CD14-positive monocyte (primary cell): ENCODE data around the gene CAMKK2. TPM values are rescaled to one million over a fixed set of nuclear protein-coding genes. Genes with fewer than 3 reads are reported as not detected.
A peak's percentile ranks its signal among the peaks of the same experiment; 100 is the strongest.
"Not testable (repeated sequence)": the region's sequence is repeated elsewhere in the genome, so short reads cannot be mapped to it uniquely, and the experiment has no call there.

Source experiments
- DNase-seq, 3 donors: peaks; one replicate each; pipeline ENCODE4 v3.0.0-alpha.2; 2011 to 2022
- H2AFZ ChIP-seq: 2 replicates; pipeline ENCODE4 v1.6.0; 2012; ENCODE audit warnings: mild to moderate bottlenecking, low read depth, low read length, inconsistent platforms; ENCODE audit not compliant: insufficient read depth, poor library complexity, severe bottlenecking
- H3K27ac ChIP-seq, 2 donors: 1 replicate in 1 of 2; 2 replicates in 1 of 2; pipeline ENCODE4 v1.5.1; 2012 to 2013; ENCODE audit warnings: low read length in 2 of 2, control low read depth in 1 of 2, inconsistent platforms in 1 of 2, low read depth in 1 of 2, mild to moderate bottlenecking in 1 of 2
- H3K27me3 ChIP-seq, 2 donors: one replicate each; pipeline versions ENCODE4 v1.6.0 to v1.6.1; 2011 to 2013; ENCODE audit warnings: low read length in 2 of 2; ENCODE audit not compliant: control insufficient read depth in 2 of 2, insufficient read depth in 2 of 2
- H3K36me3 ChIP-seq, 2 donors: replicated peaks in 1 of 2; 1 replicate in 1 of 2; 2 replicates in 1 of 2; pipeline versions ENCODE4 v1.5.1 to v1.6.1; 2012 to 2013; ENCODE audit warnings: low read length in 2 of 2, control low read depth in 1 of 2, inconsistent platforms in 1 of 2, mild to moderate bottlenecking in 1 of 2; ENCODE audit not compliant: insufficient read depth in 2 of 2, control insufficient read depth in 1 of 2
- H3K4me1 ChIP-seq, 2 donors: 1 replicate in 1 of 2; 2 replicates in 1 of 2; pipeline versions ENCODE4 v1.5.1 to v1.6.1; 2012 to 2013; ENCODE audit warnings: low read length in 2 of 2, control low read depth in 1 of 2, inconsistent platforms in 1 of 2, mild to moderate bottlenecking in 1 of 2, moderate library complexity in 1 of 2; ENCODE audit not compliant: insufficient read depth in 2 of 2, control insufficient read depth in 1 of 2
- H3K4me2 ChIP-seq: replicated peaks from 2 replicates; pipeline ENCODE3; 2012; ENCODE audit warnings: low read length, moderate library complexity, mild to moderate bottlenecking; ENCODE audit not compliant: poor library complexity, severe bottlenecking; ENCODE audit errors: extremely low read depth
- H3K4me3 ChIP-seq, 3 experiments: fragments of 200-600 bp in 1 of 3; sonication (generic) in 1 of 3; replicated peaks in 1 of 3; 1 replicate in 2 of 3; 2 replicates in 1 of 3; pipeline ENCODE4 v1.5.1; 2011 to 2013; ENCODE audit warnings: low read length in 3 of 3, mild to moderate bottlenecking in 3 of 3, control low read depth in 2 of 3, low read depth in 2 of 3, inconsistent platforms in 1 of 3, moderate library complexity in 1 of 3
- H3K79me2 ChIP-seq: 2 replicates; pipeline ENCODE4 v1.6.0; 2012; ENCODE audit warnings: mild to moderate bottlenecking, control low read depth, inconsistent platforms, low read length, moderate library complexity; ENCODE audit not compliant: insufficient read depth
- H3K9ac ChIP-seq: 2 replicates; pipeline ENCODE4 v1.6.0; 2017; ENCODE audit warnings: low read length, mild to moderate bottlenecking; ENCODE audit not compliant: insufficient read depth, poor library complexity, severe bottlenecking
- H3K9me3 ChIP-seq, 2 donors: replicated peaks in 1 of 2; 1 replicate in 1 of 2; 2 replicates in 1 of 2; pipeline versions ENCODE4 v1.5.1 to v1.6.1; 2012 to 2013; ENCODE audit warnings: low read length in 2 of 2, control low read depth in 1 of 2; ENCODE audit not compliant: control insufficient read depth in 1 of 2, insufficient read depth in 1 of 2
- H4K20me1 ChIP-seq: 2 replicates; pipeline ENCODE4 v1.6.0; 2012; ENCODE audit warnings: mild to moderate bottlenecking, low read length, control low read depth, moderate library complexity; ENCODE audit not compliant: insufficient read depth
- H3K27ac Mint-ChIP-seq, 7 donors: one replicate each; pipeline ENCODE4 v1.8.0; 2020; ENCODE audit warnings: mild to moderate bottlenecking in 7 of 7, mixed read lengths in 7 of 7, moderate library complexity in 6 of 7, inconsistent platforms in 2 of 7
- H3K27me3 Mint-ChIP-seq, 3 donors: one replicate each; pipeline ENCODE4 v1.8.0; 2021 to 2022; ENCODE audit warnings: low read depth in 3 of 3, mild to moderate bottlenecking in 3 of 3, mixed read lengths in 3 of 3, moderate library complexity in 3 of 3, inconsistent platforms in 1 of 3
- H3K36me3 Mint-ChIP-seq, 2 donors: one replicate each; pipeline ENCODE4 v1.8.0; 2020; ENCODE audit warnings: mixed read lengths in 2 of 2, inconsistent platforms in 1 of 2, mild to moderate bottlenecking in 1 of 2
- H3K4me1 Mint-ChIP-seq: one replicate; pipeline ENCODE4 v1.8.0; 2020; ENCODE audit warnings: mild to moderate bottlenecking, mixed read lengths
- H3K4me3 Mint-ChIP-seq, 2 donors: one replicate each; pipeline ENCODE4 v1.8.0; 2020; ENCODE audit warnings: mild to moderate bottlenecking in 2 of 2, mixed read lengths in 2 of 2, moderate library complexity in 1 of 2
- H3K9me3 Mint-ChIP-seq, 7 donors: one replicate each; pipeline ENCODE4 v1.8.0; 2020 to 2022; ENCODE audit warnings: mixed read lengths in 7 of 7, mild to moderate bottlenecking in 6 of 7, moderate library complexity in 6 of 7, inconsistent platforms in 2 of 7
- CTCF ChIP-seq: fragments of 200-600 bp; IDR thresholded peaks from one replicate; pipeline ENCODE4 v1.8.0; 2022; ENCODE audit warnings: antibody characterized with exemption, mild to moderate bottlenecking
- WGBS: methylation state at CpG from one replicate; pipeline ENCODE4 v1.1.5; 2013; ENCODE audit warnings: missing lambda C conversion rate; ENCODE audit not compliant: insufficient coverage; 5-methylcytosine and 5-hydroxymethylcytosine counted together
- intact Hi-C, 2 donors: fragments of 100-400 bp; cut with micrococcal nuclease; formaldehyde crosslinking; loops; one replicate each; pipeline versions ENCODE4 v1.15.0 to v1.15.1; 2023
- polyA plus RNA-seq, 3 donors: library from polyadenylated mRNA; depleted of rRNA in 1 of 3; unstranded in 2 of 3; stranded (reverse) in 1 of 3; fragments of 300-500 nt in 2 of 3; fragments of >200 nt in 1 of 3; fragmentation: Illumina TruSeq in 2 of 3; gene quantifications; 1 replicate in 2 of 3; 2 replicates in 1 of 3; pipeline ENCODE4 v1.2.3, GENCODE V29; 2012 to 2021

CAMKK2 gene
- polyA plus RNA-seq, 3 donors, result 55.6 to 71.4 (median 71.0) TPM

- intact Hi-C loops, result not testable (repeated sequence)
Observed at GRCh38 chr12:121307397-121307796, 10.9 kb upstream of the CAMKK2 start.

GRCh38 chr12:121304306-121304705 lies 7.8 kb upstream of the CAMKK2 start:
- H3K36me3 ChIP-seq, result peaks cover 14 to 18% of the 10 kb centered on the region in 2 donors
- H3K27ac Mint-ChIP-seq, result peak overlapping the region in 5 of 7 donors; percentile 66 to 86 (median 73)
- no peaks in the 10 kb centered on the region for H3K79me2 ChIP-seq
- no peak overlapping the region for H3K9ac ChIP-seq
- intact Hi-C loops, result no loop called here
- H3K36me3 Mint-ChIP-seq, result peaks cover 15 to 20% of the 10 kb centered on the region in 2 donors
- WGBS, result 100% methylated on average over 2 of the region's 4 CpGs
- no peak overlapping the region for H3K4me3 ChIP-seq
- no peaks in the 10 kb centered on the region for H3K27me3 ChIP-seq
- H4K20me1 ChIP-seq, result no peaks in the 10 kb centered on the region
- no peaks in the 10 kb centered on the region for H3K9me3 ChIP-seq
- H3K4me1 ChIP-seq, result peaks cover 32 to 43% of the 10 kb centered on the region in 2 donors
- no peak overlapping the region for H3K4me2 ChIP-seq
- no peak overlapping the region for H3K4me3 Mint-ChIP-seq
- TF ChIP-seq CTCF, result no peak
- no peak overlapping the region for H3K27ac ChIP-seq
- H3K27me3 Mint-ChIP-seq, result peaks cover 0 to 1% (median 0%) of the 10 kb centered on the region in 3 donors
- no peak for DNase-seq
- H3K4me1 Mint-ChIP-seq, result peaks cover 39% of the 10 kb centered on the region
- H3K9me3 Mint-ChIP-seq, result no peaks in the 10 kb centered on the region
- no peak overlapping the region for H2AFZ ChIP-seq

More at GRCh38 chr12:121307397-121307796, 10.9 kb upstream of the CAMKK2 start:
- not testable (repeated sequence) for H3K27me3 ChIP-seq, H3K27ac Mint-ChIP-seq, H3K9ac ChIP-seq, H3K4me2 ChIP-seq, H3K27me3 Mint-ChIP-seq, DNase-seq, H3K9me3 ChIP-seq, H4K20me1 ChIP-seq, H3K4me3 ChIP-seq, H3K27ac ChIP-seq, H3K4me3 Mint-ChIP-seq, H2AFZ ChIP-seq, H3K9me3 Mint-ChIP-seq
- WGBS, result no CpG with 5 or more reads among the region's 8 CpGs
- H3K36me3 Mint-ChIP-seq, result peaks cover 40 to 51% of the 10 kb centered on the region in 2 donors
- Histone ChIP-seq H3K79me2 (peaks cover 11% of the 10 kb centered on the region), H3K36me3 (peaks cover 26 to 48% of the 10 kb centered on the region in 2 donors), H3K4me1 (peaks cover 16 to 20% of the 10 kb centered on the region in 2 donors)
- H3K4me1 Mint-ChIP-seq, result peaks cover 25% of the 10 kb centered on the region
